Spinal cord (tissue), 10 donors: ENCODE results near the gene SLC2A9. TPM values are rescaled to one million over a fixed set of nuclear protein-coding genes. Genes with fewer than 3 reads are reported as not detected.

Experiments used
- DNase-seq, 6 donors: peaks; one replicate each; pipeline versions ENCODE4 v3.0.0 to v3.0.0-alpha.2; 2013 to 2015; ENCODE audit warnings: low spot score in 6 of 6, low read depth in 4 of 6
- H3K27ac ChIP-seq: one replicate; pipeline ENCODE4 v1.5.1; 2013; ENCODE audit warnings: low read depth, low read length, control low read depth
- H3K27me3 ChIP-seq: one replicate; pipeline ENCODE4 v1.6.1; 2013; ENCODE audit warnings: low read length; ENCODE audit not compliant: control insufficient read depth, insufficient read depth
- H3K36me3 ChIP-seq: one replicate; pipeline ENCODE4 v1.6.1; 2013; ENCODE audit warnings: low read length; ENCODE audit not compliant: control insufficient read depth, insufficient read depth
- H3K4me1 ChIP-seq: one replicate; pipeline ENCODE4 v1.6.1; 2013; ENCODE audit warnings: low read length; ENCODE audit not compliant: control insufficient read depth, insufficient read depth
- H3K4me3 ChIP-seq: one replicate; pipeline ENCODE4 v1.5.1; 2013; ENCODE audit warnings: low read depth, low read length, control low read depth
- H3K9me3 ChIP-seq: one replicate; pipeline ENCODE4 v1.6.1; 2013; ENCODE audit warnings: low read length; ENCODE audit not compliant: control insufficient read depth, insufficient read depth
- WGBS: methylation state at CpG from one replicate; pipeline ENCODE4 v1.1.5; 2013; ENCODE audit warnings: missing lambda C conversion rate; ENCODE audit not compliant: insufficient coverage; 5-methylcytosine and 5-hydroxymethylcytosine counted together
- polyA plus RNA-seq, 2 donors: library from polyadenylated mRNA; unstranded; fragments of 120-200 nt; gene quantifications; one replicate each; pipeline ENCODE4 v1.2.1, GENCODE V29; 2013; ENCODE audit not compliant: insufficient read length in 2 of 2
- total RNA-seq, 2 donors: library from RNA; depleted of rRNA in 1 of 2; stranded (reverse); fragments of 120-200 nt in 1 of 2; fragments of >200 nt in 1 of 2; gene quantifications; one replicate each; pipeline versions ENCODE4 v1.2.3 to v1.2.4, GENCODE V29; 2013 to 2014
- donor health status: healthy.

Gene SLC2A9
- total and polyA plus RNA-seq, 4 donors: 2.0 to 4.4 (median 3.7) TPM

GRCh38 chr4:9940041-9940440 lies 81.3 kb downstream of the SLC2A9 start:
- 67% methylated on average over 1 of the region's 5 CpGs for WGBS
- Histone ChIP-seq H3K36me3 (no peaks in the 10 kb centered on the region), H3K9me3 (no peaks in the 10 kb centered on the region), H3K4me1 (no peaks in the 10 kb centered on the region), H3K27me3 (no peaks in the 10 kb centered on the region), H3K27ac (no peak overlapping the region), H3K4me3 (no peak overlapping the region)
- no peak for DNase-seq

DNA sequence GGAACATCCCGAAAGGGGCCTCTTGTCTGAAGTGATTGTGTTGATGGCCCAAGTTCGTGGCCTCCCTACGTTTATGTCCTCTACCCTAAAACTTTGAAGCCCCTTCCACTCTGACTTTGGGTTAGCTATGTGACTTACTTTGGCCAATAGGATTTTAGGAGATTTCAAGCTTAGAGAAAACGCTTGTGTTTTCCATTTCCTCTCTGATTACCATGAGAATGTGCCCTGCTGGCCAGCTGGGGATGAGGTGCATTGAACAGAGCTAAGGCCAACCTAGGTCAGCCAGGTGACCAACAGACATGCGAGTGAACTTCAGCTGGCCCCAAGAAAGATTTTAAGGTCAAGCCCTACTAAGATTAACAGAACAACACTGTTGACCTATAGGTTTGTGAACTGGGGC lies 82.4 kb downstream of the SLC2A9 start:
- H3K27me3 ChIP-seq: no peaks in the 10 kb centered on the region
- no peak overlapping the region for H3K27ac ChIP-seq
- H3K9me3 ChIP-seq: no peaks in the 10 kb centered on the region
- H3K36me3 ChIP-seq: no peaks in the 10 kb centered on the region
- WGBS: 63% methylated on average over 2 of the region's 5 CpGs
- H3K4me1 ChIP-seq: no peaks in the 10 kb centered on the region
- no peak for DNase-seq
- H3K4me3 ChIP-seq: no peak overlapping the region

- Histone ChIP-seq H3K4me1 (no peaks in the 10 kb centered on the region), H3K27me3 (no peaks in the 10 kb centered on the region), H3K36me3 (no peaks in the 10 kb centered on the region), H3K27ac (no peak overlapping the region), H3K4me3 (no peak overlapping the region), H3K9me3 (no peaks in the 10 kb centered on the region)
- DNase-seq: no peak
- WGBS: 79% methylated on average over 4 of the region's 6 CpGs
Observed at GRCh38 chr4:9937078-9937477, 84.2 kb downstream of the SLC2A9 start.

- Histone ChIP-seq H3K4me3 (no peak overlapping the region), H3K27me3 (no peaks in the 10 kb centered on the region), H3K4me1 (no peaks in the 10 kb centered on the region), H3K36me3 (no peaks in the 10 kb centered on the region), H3K27ac (no peak overlapping the region), H3K9me3 (no peaks in the 10 kb centered on the region)
- WGBS: 61% methylated on average over 3 of the region's 5 CpGs
- peak in 1 of 6 donors; percentile 16 for DNase-seq
Observed at GRCh38 chr4:9936129-9936644, 85.1 kb downstream of the SLC2A9 start.

DNA sequence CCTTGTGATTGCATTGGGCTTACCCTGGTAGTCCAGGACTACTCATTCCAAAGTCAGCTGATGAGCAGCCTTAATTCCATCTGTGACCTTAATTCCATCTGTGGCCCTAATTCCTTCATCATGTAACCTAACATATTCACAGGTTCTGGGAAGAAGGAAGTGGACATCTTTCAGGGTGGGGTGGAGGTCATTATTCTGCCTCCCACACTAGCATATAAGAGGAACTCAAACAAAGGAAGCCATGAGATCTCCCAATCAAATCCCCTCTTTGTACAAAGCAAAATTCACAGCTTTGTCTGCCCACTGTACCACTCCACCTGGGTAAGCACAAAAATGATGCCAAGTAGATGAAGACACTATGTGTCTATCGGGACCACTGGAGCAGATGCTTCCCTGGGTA lies 87.3 kb downstream of the SLC2A9 start:
- H3K27me3 ChIP-seq: no peaks in the 10 kb centered on the region

DNA sequence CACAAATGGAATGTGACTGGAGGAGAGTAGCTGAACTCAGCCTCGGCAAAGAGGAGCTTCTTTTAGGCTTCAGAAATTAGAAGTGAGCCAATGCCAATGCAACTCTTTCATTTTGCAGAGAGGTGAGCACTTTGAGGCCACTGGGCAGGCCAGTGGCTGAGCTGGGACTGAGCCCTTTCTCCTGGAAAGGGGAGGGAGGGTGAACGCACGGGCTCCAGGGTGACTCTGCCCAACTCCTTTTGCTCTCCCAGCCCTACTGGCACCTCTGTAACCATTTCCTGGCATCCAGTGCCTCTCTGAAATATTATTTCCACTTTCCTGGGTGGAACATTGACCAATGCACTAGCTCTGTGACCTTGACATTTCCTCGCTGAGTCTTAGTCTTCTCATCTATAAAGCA lies 88.1 kb downstream of the SLC2A9 start:
- no peak for DNase-seq
- no peaks in the 10 kb centered on the region for H3K27me3 ChIP-seq
- H3K4me3 ChIP-seq: no peak overlapping the region
- no peaks in the 10 kb centered on the region for H3K9me3 ChIP-seq
- H3K27ac ChIP-seq: no peak overlapping the region
- 67% methylated on average over 1 of the region's 4 CpGs for WGBS
- no peaks in the 10 kb centered on the region for H3K36me3 ChIP-seq
- H3K4me1 ChIP-seq: no peaks in the 10 kb centered on the region

More for the DNA sequence above, 87.3 kb downstream of the SLC2A9 start:
- Histone ChIP-seq H3K36me3 (no peaks in the 10 kb centered on the region), H3K27ac (no peak overlapping the region), H3K4me3 (no peak overlapping the region), H3K9me3 (no peaks in the 10 kb centered on the region), H3K4me1 (no peaks in the 10 kb centered on the region)
- 100% methylated on average over 1 of the region's 1 CpG for WGBS
- no peak for DNase-seq

DNA sequence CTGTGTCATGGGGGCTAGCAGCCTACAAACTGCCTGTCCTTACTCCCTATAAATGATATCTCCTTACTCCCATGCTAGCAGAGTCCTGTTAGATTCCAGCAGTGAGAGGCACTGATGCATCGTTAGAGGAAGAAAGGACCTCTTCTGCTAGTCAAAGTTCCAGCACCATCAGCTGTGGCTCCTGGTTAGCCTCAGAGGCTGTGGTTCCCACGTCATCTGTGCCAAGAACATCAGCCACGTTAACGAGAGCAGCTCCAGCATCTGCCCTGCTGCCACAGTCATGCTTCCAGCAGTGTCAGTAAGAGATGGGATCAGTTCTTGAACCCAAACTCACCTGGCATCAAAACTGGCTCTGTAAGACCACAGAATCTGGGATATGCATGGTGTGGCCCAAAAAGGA lies 88.5 kb downstream of the SLC2A9 start:
- DNase-seq: no peak
- Histone ChIP-seq H3K36me3 (no peaks in the 10 kb centered on the region), H3K4me1 (no peaks in the 10 kb centered on the region), H3K9me3 (no peaks in the 10 kb centered on the region), H3K4me3 (no peak overlapping the region), H3K27me3 (no peaks in the 10 kb centered on the region), H3K27ac (no peak overlapping the region)
- WGBS: 83% methylated on average over 4 of the region's 4 CpGs

DNA sequence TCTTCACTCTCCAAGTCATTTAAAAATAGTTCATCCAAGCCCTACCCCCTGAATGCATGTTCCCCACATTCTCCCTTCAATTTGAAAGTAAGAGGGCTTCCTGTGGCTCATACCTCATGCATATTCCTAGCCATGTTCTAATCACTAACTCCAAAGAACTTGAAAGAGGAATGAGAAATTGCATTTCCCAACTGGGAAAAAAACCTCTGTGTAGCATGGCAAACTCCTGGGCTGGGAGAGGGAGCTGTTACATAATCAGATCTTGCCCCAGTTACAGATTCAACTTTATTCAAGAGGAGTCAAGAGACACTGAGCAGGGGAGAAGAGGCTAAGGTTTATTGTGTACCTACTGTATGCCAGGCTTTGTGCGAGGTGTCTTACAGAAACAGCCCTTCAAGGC lies 90.2 kb downstream of the SLC2A9 start:
- DNase-seq: no peak
- Histone ChIP-seq H3K9me3 (no peaks in the 10 kb centered on the region), H3K4me1 (no peaks in the 10 kb centered on the region), H3K27me3 (no peaks in the 10 kb centered on the region), H3K27ac (no peak overlapping the region), H3K4me3 (no peak overlapping the region), H3K36me3 (no peaks in the 10 kb centered on the region)
- 100% methylated on average over 1 of the region's 1 CpG for WGBS

GRCh38 chr4:9929111-9929510 lies 92.2 kb downstream of the SLC2A9 start:
- Histone ChIP-seq H3K4me3 (no peak overlapping the region), H3K9me3 (no peaks in the 10 kb centered on the region), H3K36me3 (no peaks in the 10 kb centered on the region), H3K4me1 (no peaks in the 10 kb centered on the region), H3K27me3 (no peaks in the 10 kb centered on the region), H3K27ac (no peak overlapping the region)
- WGBS: 84% methylated on average over 4 of the region's 5 CpGs
- no peak for DNase-seq

DNA sequence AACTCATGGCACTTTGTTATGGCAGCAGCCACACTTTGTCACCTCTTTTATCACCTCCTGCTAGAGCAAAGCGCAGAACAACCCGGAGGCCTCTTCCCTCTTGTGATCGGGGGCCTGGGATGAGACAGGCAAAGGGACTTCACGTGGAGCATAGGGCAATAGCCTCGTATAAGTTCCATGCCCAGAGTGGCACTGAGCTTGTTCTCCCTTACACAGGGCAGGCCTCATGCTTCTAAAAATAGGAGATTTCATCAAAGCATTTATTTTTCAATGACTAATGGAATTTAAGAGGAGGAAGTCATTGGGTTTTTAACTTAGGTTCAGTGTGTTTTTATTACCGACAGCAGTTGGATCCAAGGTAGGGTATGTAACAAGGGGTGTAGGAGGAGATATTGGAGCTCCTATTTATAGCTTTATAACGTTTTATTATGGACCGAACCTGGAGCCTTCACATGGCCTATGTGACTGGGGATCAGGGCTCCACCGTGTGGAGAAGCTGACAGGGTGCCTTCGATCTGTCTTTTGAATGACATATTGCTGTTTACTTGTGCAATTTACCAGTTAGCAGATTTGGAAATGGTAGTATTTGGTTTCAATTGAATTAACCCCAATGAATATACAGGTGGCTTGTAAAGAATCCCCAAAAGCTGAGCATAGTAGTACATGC lies 93.8 kb downstream of the SLC2A9 start:
- H3K27me3 ChIP-seq: no peaks in the 10 kb centered on the region
- no peaks in the 10 kb centered on the region for H3K9me3 ChIP-seq
- no peak overlapping the region for H3K27ac ChIP-seq
- no peaks in the 10 kb centered on the region for H3K4me1 ChIP-seq
- WGBS: 85% methylated on average over 9 of the region's 10 CpGs
- no peak for DNase-seq
- H3K36me3 ChIP-seq: no peaks in the 10 kb centered on the region
- H3K4me3 ChIP-seq: no peak overlapping the region
